Testis (tissue), 2 donors: ENCODE measurements around the gene NOVA2.

Experiments
- POLR2A ChIP-seq: fragments of 450-650 bp; IDR thresholded peaks from one replicate; pipeline ENCODE4 v1.6.1; 2017; ENCODE audit warnings: antibody characterized with exemption, mild to moderate bottlenecking, moderate library complexity
- TF ChIP-seq, protein P1 (sequence below), 3 experiments: fragments of 450-650 bp in 2 of 3; fragments of 200-600 bp in 1 of 3; sonication (generic) in 1 of 3; IDR thresholded peaks; one replicate each; pipeline ENCODE4 v1.5.1; 2016 to 2019; ENCODE audit warnings: antibody characterized with exemption in 3 of 3, mild to moderate bottlenecking in 2 of 3, moderate library complexity in 1 of 3

DNA sequence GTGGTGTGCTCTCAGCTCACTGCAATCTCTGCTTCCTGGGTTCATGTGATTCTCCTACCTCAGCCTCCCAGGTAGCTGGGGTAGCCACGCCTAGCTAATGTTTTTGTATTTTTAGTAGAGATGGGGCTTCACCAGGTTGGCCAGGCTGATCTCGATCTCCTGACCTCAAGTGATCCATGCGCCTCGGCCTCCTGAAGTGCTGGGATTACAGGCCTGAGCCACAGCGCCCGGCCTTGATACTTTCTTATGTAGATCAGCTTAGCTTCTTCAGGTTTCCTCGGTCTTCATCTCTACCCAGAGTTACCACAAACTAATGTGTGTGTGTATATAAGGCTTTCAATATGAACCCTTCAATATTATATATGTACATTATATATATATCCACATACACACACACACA lies 11.7 kb upstream of the NOVA2 start:
- TF ChIP-seq, protein P1, sequence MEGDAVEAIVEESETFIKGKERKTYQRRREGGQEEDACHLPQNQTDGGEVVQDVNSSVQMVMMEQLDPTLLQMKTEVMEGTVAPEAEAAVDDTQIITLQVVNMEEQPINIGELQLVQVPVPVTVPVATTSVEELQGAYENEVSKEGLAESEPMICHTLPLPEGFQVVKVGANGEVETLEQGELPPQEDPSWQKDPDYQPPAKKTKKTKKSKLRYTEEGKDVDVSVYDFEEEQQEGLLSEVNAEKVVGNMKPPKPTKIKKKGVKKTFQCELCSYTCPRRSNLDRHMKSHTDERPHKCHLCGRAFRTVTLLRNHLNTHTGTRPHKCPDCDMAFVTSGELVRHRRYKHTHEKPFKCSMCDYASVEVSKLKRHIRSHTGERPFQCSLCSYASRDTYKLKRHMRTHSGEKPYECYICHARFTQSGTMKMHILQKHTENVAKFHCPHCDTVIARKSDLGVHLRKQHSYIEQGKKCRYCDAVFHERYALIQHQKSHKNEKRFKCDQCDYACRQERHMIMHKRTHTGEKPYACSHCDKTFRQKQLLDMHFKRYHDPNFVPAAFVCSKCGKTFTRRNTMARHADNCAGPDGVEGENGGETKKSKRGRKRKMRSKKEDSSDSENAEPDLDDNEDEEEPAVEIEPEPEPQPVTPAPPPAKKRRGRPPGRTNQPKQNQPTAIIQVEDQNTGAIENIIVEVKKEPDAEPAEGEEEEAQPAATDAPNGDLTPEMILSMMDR (IDR thresholded peaks at IDR 0.05), result no peak
- no peak for TF ChIP-seq POLR2A
